ENCODE measurements around the gene EIF2B2.
A peak's percentile ranks its signal among the peaks of the same experiment; 100 is the strongest.

EIF2B2 gene

DNA sequence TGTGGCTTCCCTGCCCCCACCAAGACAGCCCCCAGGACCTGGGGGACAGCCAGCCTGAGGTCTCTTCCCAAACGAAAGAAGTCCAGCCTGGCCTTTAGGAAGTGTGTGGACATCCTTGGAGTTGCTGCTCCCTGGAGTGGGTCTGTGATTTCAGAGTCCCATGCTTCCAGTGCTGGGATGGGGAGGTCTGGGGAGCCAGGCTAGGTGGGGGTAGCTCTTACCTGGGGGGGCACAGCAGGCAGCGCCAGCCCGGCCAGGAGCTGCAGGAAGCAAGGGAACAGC lies 47.8 kb upstream of the EIF2B2 start:
- TF ChIP-seq, protein P1, sequence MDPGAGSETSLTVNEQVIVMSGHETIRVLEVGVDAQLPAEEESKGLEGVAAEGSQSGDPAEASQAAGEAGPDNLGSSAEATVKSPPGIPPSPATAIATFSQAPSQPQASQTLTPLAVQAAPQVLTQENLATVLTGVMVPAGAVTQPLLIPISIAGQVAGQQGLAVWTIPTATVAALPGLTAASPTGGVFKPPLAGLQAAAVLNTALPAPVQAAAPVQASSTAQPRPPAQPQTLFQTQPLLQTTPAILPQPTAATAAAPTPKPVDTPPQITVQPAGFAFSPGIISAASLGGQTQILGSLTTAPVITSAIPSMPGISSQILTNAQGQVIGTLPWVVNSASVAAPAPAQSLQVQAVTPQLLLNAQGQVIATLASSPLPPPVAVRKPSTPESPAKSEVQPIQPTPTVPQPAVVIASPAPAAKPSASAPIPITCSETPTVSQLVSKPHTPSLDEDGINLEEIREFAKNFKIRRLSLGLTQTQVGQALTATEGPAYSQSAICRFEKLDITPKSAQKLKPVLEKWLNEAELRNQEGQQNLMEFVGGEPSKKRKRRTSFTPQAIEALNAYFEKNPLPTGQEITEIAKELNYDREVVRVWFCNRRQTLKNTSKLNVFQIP (CRISPR knock-in tag; IDR thresholded peaks at IDR 0.05; ENCODE audit: borderline replicate concordance, low read depth), result no peak
- no peak for TF ChIP-seq OSR1 (CRISPR knock-in tag; IDR thresholded peaks at IDR 0.05)
- TF ChIP-seq, protein P2, sequence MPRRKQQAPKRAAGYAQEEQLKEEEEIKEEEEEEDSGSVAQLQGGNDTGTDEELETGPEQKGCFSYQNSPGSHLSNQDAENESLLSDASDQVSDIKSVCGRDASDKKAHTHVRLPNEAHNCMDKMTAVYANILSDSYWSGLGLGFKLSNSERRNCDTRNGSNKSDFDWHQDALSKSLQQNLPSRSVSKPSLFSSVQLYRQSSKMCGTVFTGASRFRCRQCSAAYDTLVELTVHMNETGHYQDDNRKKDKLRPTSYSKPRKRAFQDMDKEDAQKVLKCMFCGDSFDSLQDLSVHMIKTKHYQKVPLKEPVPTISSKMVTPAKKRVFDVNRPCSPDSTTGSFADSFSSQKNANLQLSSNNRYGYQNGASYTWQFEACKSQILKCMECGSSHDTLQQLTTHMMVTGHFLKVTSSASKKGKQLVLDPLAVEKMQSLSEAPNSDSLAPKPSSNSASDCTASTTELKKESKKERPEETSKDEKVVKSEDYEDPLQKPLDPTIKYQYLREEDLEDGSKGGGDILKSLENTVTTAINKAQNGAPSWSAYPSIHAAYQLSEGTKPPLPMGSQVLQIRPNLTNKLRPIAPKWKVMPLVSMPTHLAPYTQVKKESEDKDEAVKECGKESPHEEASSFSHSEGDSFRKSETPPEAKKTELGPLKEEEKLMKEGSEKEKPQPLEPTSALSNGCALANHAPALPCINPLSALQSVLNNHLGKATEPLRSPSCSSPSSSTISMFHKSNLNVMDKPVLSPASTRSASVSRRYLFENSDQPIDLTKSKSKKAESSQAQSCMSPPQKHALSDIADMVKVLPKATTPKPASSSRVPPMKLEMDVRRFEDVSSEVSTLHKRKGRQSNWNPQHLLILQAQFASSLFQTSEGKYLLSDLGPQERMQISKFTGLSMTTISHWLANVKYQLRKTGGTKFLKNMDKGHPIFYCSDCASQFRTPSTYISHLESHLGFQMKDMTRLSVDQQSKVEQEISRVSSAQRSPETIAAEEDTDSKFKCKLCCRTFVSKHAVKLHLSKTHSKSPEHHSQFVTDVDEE (CRISPR knock-in tag; IDR thresholded peaks at IDR 0.05), result no peak
- no peak for TF ChIP-seq TOX (CRISPR knock-in tag; IDR thresholded peaks at IDR 0.05; ENCODE audit: borderline replicate concordance)
- no peak for TF ChIP-seq PPARA (CRISPR knock-in tag; IDR thresholded peaks at IDR 0.05; ENCODE audit: borderline replicate concordance)
- ATAC-seq, result peak; percentile 42

DNA sequence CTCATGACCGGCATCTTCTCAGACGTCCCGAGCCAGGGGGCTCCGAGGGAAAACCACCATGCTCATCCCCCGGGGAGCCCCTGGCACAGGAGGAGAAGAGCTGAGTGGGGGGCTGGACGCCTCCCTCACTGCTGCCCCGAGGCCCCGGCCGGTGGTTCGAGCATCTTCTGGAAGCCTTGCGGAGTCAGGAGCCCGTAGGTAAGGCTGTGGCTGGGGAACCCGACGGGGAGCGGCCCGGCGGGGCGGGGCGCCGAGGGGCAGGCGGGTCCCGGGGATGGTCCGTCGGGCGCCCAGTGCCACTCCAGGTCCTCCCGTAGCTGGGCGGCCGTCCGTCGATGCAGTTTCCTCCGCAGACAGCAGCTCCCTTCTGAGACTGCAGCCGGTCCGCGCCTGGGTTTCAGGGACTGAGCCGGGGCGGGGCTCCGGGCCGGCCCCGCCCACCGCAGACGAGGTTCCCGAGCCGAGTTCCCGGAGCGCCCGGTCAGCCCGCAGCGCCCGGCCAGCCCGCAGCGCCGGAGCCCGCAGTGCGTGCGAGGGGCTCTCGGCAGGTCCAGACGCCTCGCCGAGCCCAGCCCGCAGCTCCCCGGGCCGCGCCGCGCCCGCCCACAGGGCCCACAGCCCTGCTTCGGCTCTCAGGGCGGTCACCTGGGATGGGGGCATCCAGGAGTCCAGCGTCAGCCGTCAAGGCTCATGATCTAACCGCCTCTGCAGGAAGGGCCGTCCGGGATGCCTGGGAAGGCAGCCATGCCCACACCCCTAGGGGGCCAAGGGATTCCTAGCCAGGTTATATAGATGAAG lies 47.3 kb upstream of the EIF2B2 start, which contains the start of gene PGF:
Gene PGF, minus strand, starts transcription at position 369 of the 798 bp plus-strand sequence. Its CDS starts 355 bp downstream, at position 14.
- TF ChIP-seq, protein P3, sequence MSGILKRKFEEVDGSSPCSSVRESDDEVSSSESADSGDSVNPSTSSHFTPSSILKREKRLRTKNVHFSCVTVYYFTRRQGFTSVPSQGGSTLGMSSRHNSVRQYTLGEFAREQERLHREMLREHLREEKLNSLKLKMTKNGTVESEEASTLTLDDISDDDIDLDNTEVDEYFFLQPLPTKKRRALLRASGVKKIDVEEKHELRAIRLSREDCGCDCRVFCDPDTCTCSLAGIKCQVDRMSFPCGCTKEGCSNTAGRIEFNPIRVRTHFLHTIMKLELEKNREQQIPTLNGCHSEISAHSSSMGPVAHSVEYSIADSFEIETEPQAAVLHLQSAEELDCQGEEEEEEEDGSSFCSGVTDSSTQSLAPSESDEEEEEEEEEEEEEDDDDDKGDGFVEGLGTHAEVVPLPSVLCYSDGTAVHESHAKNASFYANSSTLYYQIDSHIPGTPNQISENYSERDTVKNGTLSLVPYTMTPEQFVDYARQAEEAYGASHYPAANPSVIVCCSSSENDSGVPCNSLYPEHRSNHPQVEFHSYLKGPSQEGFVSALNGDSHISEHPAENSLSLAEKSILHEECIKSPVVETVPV (CRISPR knock-in tag; IDR thresholded peaks at IDR 0.05), result no peak
- TF ChIP-seq ZNF70 (CRISPR knock-in tag; IDR thresholded peaks at IDR 0.05), result no peak
- no peak for TF ChIP-seq ZNF565 (CRISPR knock-in tag; conservative IDR thresholded peaks at IDR 0.05; ENCODE audit: low read depth)
- TF ChIP-seq, protein P4, sequence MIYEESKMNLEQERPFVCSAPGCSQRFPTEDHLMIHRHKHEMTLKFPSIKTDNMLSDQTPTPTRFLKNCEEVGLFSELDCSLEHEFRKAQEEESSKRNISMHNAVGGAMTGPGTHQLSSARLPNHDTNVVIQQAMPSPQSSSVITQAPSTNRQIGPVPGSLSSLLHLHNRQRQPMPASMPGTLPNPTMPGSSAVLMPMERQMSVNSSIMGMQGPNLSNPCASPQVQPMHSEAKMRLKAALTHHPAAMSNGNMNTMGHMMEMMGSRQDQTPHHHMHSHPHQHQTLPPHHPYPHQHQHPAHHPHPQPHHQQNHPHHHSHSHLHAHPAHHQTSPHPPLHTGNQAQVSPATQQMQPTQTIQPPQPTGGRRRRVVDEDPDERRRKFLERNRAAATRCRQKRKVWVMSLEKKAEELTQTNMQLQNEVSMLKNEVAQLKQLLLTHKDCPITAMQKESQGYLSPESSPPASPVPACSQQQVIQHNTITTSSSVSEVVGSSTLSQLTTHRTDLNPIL (CRISPR knock-in tag; IDR thresholded peaks at IDR 0.05; ENCODE audit: low read depth), result no peak
- TF ChIP-seq, protein P1 (CRISPR knock-in tag; IDR thresholded peaks at IDR 0.05; ENCODE audit: borderline replicate concordance, low read depth), result no peak
- TF ChIP-seq, protein P5, sequence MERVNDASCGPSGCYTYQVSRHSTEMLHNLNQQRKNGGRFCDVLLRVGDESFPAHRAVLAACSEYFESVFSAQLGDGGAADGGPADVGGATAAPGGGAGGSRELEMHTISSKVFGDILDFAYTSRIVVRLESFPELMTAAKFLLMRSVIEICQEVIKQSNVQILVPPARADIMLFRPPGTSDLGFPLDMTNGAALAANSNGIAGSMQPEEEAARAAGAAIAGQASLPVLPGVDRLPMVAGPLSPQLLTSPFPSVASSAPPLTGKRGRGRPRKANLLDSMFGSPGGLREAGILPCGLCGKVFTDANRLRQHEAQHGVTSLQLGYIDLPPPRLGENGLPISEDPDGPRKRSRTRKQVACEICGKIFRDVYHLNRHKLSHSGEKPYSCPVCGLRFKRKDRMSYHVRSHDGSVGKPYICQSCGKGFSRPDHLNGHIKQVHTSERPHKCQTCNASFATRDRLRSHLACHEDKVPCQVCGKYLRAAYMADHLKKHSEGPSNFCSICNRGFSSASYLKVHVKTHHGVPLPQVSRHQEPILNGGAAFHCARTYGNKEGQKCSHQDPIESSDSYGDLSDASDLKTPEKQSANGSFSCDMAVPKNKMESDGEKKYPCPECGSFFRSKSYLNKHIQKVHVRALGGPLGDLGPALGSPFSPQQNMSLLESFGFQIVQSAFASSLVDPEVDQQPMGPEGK (CRISPR knock-in tag; IDR thresholded peaks at IDR 0.05; ENCODE audit: borderline replicate concordance), result no peak
- TF ChIP-seq ISL1 (CRISPR knock-in tag; IDR thresholded peaks at IDR 0.05), result no peak
- TF ChIP-seq ZC3H10 (CRISPR knock-in tag; IDR thresholded peaks at IDR 0.05), result no peak
- no peak for TF ChIP-seq BACH2 (CRISPR knock-in tag; IDR thresholded peaks at IDR 0.05; ENCODE audit: borderline replicate concordance)
- no peak for TF ChIP-seq RARB (CRISPR knock-in tag; IDR thresholded peaks at IDR 0.05)
- TF ChIP-seq ZFP30 (CRISPR knock-in tag; IDR thresholded peaks at IDR 0.05), result no peak
- TF ChIP-seq ZFP3 (CRISPR knock-in tag; IDR thresholded peaks at IDR 0.05), result no peak
- no peak for TF ChIP-seq OSR1 (CRISPR knock-in tag; IDR thresholded peaks at IDR 0.05)
- no peak for TF ChIP-seq TCF4 (CRISPR knock-in tag; IDR thresholded peaks at IDR 0.05; ENCODE audit: borderline replicate concordance)
- TF ChIP-seq SNAI2 (CRISPR knock-in tag; IDR thresholded peaks at IDR 0.05), result no peak
- TF ChIP-seq, protein P2 (CRISPR knock-in tag; IDR thresholded peaks at IDR 0.05), result no peak
- peak; percentile 86 for ATAC-seq

Measured in SK-N-SH treated with all-trans-retinoic acid at 6 μM for 48 hours (cell line).